Thyroid gland (tissue), 4 donors: ENCODE measurements around the gene PLEKHO2. TPM values are rescaled to one million over a fixed set of nuclear protein-coding genes. Genes with fewer than 3 reads are reported as not detected.
"Not testable (repeated sequence)": the region's sequence is repeated elsewhere in the genome, so short reads cannot be mapped to it uniquely, and the experiment has no call there.

ENCODE experiments used
- DNase-seq, 2 donors: peaks; one replicate each; pipeline ENCODE4 v3.0.0-alpha.2; 2019
- H3K27ac ChIP-seq, 3 donors: fragments of 200-600 bp; sonication (generic); 1 replicate in 2 of 3; 2 replicates in 1 of 3; pipeline ENCODE4 v1.5.1; 2016 to 2019; ENCODE audit warnings: mild to moderate bottlenecking in 1 of 3, moderate library complexity in 1 of 3
- H3K27me3 ChIP-seq: fragments of 200-600 bp; sonication (generic); one replicate; pipeline ENCODE4 v1.5.1; 2019
- H3K36me3 ChIP-seq, 2 donors: fragments of 200-600 bp; sonication (generic); one replicate each; pipeline ENCODE4 v1.5.1; 2016 to 2019
- H3K4me1 ChIP-seq, 2 donors: fragments of 200-600 bp; sonication (generic); one replicate each; pipeline ENCODE4 v1.5.1; 2017 to 2019
- H3K4me3 ChIP-seq, 3 donors: fragments of 200-600 bp; sonication (generic); replicated peaks in 1 of 3; 1 replicate in 2 of 3; 2 replicates in 1 of 3; pipeline ENCODE4 v1.5.1; 2016; ENCODE audit warnings: mild to moderate bottlenecking in 1 of 3
- H3K9me3 ChIP-seq: fragments of 200-600 bp; sonication (generic); one replicate; pipeline ENCODE4 v1.5.1; 2017
- POLR2A ChIP-seq, 2 donors: fragments of 450-650 bp; IDR thresholded peaks; one replicate each; pipeline ENCODE4 v1.6.1; 2017; ENCODE audit warnings: antibody characterized with exemption in 2 of 2, mild to moderate bottlenecking in 2 of 2, moderate library complexity in 1 of 2
- WGBS, 2 donors: methylation state at CpG; one replicate each; pipeline ENCODE4 v1.1.5; 2017; 5-methylcytosine and 5-hydroxymethylcytosine counted together
- intact Hi-C: fragments of 100-400 bp; cut with DNase I; formaldehyde crosslinking; loops from one replicate; pipeline ENCODE4 v1.15.1; 2023
- total RNA-seq, 4 donors: library from RNA; depleted of rRNA; stranded (reverse); fragments of >200 nt; gene quantifications; one replicate each; pipeline ENCODE4 v1.2.3, GENCODE V29; 2016
- TF ChIP-seq, protein P1 (sequence below), 6 experiments: fragments of 200-600 bp in 3 of 6; fragments of 450-650 bp in 3 of 6; sonication (generic) in 3 of 6; IDR thresholded peaks; one replicate each; pipeline ENCODE4 v1.5.1; 2016 to 2019; ENCODE audit warnings: antibody characterized with exemption in 6 of 6, mild to moderate bottlenecking in 2 of 6, inconsistent platforms in 1 of 6, moderate library complexity in 1 of 6

PLEKHO2 gene
- total RNA-seq, 4 donors from 2014 or later: 31.3 to 53.6 (median 46.1) TPM

DNA sequence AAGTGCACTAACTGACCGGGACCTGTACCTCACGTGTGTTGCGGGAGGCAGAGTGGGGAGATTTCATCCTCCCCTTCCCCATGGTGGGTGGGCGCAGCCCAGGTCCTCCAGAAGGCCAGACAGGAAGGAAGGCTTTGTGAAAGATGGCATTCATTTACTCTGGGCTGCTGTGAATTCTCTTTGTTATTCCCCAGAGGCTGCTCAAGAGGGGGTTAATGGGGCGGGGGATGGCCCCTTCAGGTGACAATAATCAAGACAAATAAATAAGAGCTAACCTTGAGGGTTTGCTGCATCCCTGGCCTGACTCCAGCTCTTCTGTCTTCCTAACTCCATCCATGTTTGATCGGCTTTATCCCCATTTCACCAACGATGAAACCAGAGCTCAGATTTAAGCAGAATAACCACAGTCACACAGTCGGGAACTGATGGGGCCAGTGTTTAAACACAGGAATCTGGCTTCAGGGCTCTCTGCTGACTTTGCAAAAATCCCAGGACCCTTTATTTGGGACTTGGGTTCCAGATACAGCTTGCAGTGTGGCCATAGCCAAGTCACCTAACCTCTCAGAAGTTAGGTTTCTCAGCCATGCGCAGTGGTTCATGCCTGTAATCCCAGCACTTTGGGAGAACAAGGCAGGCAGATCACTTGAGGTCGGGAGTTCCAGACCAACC is 32.8 kb upstream of the PLEKHO2 start:
- Histone ChIP-seq H3K4me3 (no peak overlapping the region), H3K27me3 (no peaks in the 10 kb centered on the region), H3K27ac (no peak overlapping the region), H3K9me3 (no peaks in the 10 kb centered on the region), H3K4me1 (no peaks in the 10 kb centered on the region), H3K36me3 (no peaks in the 10 kb centered on the region)
- DNase-seq: no peak
- intact Hi-C loops: loop anchor here (5.0 kb wide), 1 partner anchor 122 kb away; no protein-coding TSS in a partner anchor
- TF ChIP-seq, protein P1, sequence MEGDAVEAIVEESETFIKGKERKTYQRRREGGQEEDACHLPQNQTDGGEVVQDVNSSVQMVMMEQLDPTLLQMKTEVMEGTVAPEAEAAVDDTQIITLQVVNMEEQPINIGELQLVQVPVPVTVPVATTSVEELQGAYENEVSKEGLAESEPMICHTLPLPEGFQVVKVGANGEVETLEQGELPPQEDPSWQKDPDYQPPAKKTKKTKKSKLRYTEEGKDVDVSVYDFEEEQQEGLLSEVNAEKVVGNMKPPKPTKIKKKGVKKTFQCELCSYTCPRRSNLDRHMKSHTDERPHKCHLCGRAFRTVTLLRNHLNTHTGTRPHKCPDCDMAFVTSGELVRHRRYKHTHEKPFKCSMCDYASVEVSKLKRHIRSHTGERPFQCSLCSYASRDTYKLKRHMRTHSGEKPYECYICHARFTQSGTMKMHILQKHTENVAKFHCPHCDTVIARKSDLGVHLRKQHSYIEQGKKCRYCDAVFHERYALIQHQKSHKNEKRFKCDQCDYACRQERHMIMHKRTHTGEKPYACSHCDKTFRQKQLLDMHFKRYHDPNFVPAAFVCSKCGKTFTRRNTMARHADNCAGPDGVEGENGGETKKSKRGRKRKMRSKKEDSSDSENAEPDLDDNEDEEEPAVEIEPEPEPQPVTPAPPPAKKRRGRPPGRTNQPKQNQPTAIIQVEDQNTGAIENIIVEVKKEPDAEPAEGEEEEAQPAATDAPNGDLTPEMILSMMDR (IDR thresholded peaks at IDR 0.05): no peak
- TF ChIP-seq POLR2A (IDR thresholded peaks at IDR 0.05): no peak
- 71 to 74% methylated on average over 10 of the region's 10 CpGs for WGBS, 2 donors

DNA sequence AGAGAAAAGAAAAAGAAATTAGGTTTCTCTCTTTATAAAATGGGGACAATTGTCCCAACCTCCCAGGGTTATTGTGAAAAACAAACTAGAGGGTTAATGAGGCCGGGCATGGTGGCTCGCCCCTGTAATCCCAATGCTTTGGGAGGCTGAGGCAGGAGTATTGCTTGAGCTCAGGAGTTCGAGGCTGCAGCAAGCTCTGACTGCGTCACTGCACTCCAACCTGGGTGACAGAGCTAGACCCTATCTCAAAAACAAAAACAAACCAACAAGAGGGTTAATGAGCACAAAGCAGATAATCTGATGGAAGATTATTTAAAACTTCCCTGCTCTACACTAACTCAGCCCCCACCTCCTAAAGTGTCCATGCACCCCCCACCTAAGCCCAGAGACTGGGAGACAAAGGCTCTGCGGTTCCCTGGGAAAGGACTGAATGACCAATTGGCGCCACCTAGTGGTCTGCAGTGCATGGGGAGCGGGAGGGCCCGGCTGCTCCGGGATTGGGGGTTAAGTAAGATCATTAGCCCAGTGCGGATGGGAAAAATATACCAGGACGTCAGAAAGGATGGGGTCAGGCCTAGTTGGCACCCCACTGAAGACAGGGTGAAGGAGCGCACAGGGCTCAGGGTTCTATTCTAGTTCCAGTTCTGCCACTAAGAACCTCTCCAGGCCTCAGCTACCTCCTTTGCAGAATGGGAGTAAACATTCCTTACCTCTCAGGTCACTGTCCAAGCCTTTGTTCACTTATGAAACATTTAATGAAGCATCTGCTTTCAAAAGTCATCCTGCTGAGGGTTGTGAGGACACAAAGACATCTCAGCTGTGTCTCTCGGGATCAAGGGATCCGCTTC is 31.8 kb upstream of the PLEKHO2 start:
- TF ChIP-seq POLR2A (IDR thresholded peaks at IDR 0.05): no peak
- TF ChIP-seq, protein P1 (IDR thresholded peaks at IDR 0.05): peak; percentile 66 to 94 (median 90)
- H3K4me1 ChIP-seq: no peaks in the 10 kb centered on the region
- intact Hi-C loops: loop anchor here (2.0 to 5.0 kb wide), 2 partner anchors 79 to 123 kb away; no protein-coding TSS in a partner anchor
- no peak overlapping the region for H3K4me3 ChIP-seq
- no peaks in the 10 kb centered on the region for H3K27me3 ChIP-seq
- no peaks in the 10 kb centered on the region for H3K9me3 ChIP-seq
- peak; percentile 77 to 85 for DNase-seq
- no peaks in the 10 kb centered on the region for H3K36me3 ChIP-seq
- no peak overlapping the region for H3K27ac ChIP-seq
- WGBS, 2 donors: 30 to 31% methylated on average over 13 to 14 of the region's 14 CpGs

DNA sequence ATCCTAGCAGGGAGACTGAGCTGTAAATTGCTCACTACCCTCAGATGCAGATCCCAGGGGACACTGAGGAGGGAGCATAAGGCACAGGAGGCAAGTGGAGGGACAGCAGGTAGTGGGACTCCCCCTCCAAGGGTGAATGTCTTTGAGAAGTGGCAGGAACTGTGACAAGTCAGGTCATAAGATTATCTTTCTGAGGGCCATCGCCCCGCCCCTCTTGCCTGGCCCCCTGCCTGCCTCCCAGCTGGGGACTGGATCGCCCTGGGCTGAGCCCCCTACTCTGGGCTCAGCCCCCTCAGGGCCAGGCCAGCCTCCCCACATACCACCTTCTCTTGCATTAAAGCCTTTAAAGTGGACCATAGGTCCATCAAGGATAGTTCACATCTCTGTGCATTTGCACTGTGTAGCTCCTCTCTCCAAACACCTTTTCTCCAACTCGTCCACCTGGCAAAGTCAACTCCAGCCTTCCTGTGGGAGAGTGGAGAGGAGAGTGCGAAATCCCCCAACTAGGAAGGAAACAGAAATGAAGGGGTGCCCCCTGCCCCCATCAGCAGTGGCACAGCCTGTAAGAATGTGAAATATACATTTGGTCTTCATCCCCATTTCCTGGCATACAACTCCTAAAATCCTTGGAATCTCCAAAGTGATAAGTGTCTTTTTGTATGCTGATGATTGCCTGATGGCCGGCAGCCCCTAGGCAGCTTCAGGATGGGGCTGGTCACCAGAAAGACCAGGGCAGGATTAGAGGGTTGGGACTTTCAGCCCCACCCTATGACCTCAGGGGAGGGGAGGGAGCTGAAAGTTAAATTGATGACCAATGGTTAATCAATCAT is 31.0 kb upstream of the PLEKHO2 start:
- Histone ChIP-seq H3K9me3 (no peaks in the 10 kb centered on the region), H3K4me1 (no peaks in the 10 kb centered on the region), H3K27ac (no peak overlapping the region), H3K36me3 (no peaks in the 10 kb centered on the region), H3K27me3 (no peaks in the 10 kb centered on the region), H3K4me3 (no peak overlapping the region)
- TF ChIP-seq POLR2A (IDR thresholded peaks at IDR 0.05): no peak
- TF ChIP-seq, protein P1 (IDR thresholded peaks at IDR 0.05): no peak
- DNase-seq: no peak
- intact Hi-C loops: loop anchor here (2.0 kb wide), 1 partner anchor 80 kb away; no protein-coding TSS in a partner anchor
- WGBS, 2 donors: 70 to 81% methylated on average over 5 to 6 of the region's 6 CpGs

DNA sequence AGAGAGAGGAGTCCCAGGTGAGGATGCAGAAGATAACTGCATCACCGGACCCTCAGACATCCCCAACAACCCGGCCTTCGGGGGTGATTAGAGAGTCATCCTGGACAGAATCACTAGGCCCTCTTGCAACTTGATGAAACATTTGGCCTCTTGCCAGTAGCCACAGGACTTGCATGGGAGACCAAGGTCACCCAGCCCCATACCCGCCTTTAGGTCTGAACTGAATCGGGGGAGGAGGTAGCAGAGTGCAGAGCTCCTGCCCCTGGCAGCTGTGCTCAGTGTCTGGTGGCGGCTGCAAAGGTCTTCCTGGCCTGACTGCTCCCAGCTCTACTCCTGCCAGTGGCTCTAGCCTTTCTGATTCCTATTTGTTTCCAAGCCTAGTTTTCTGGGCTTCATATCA is 28.6 kb upstream of the PLEKHO2 start:
- TF ChIP-seq POLR2A (IDR thresholded peaks at IDR 0.05): no peak
- TF ChIP-seq, protein P1 (IDR thresholded peaks at IDR 0.05): no peak
- Histone ChIP-seq H3K27me3 (no peaks in the 10 kb centered on the region), H3K4me1 (no peaks in the 10 kb centered on the region), H3K4me3 (no peak overlapping the region), H3K27ac (no peak overlapping the region), H3K36me3 (no peaks in the 10 kb centered on the region), H3K9me3 (no peaks in the 10 kb centered on the region)
- DNase-seq: no peak
- intact Hi-C loops: no loop called here
- WGBS, 2 donors: 83 to 88% methylated on average over 6 of the region's 6 CpGs

DNA sequence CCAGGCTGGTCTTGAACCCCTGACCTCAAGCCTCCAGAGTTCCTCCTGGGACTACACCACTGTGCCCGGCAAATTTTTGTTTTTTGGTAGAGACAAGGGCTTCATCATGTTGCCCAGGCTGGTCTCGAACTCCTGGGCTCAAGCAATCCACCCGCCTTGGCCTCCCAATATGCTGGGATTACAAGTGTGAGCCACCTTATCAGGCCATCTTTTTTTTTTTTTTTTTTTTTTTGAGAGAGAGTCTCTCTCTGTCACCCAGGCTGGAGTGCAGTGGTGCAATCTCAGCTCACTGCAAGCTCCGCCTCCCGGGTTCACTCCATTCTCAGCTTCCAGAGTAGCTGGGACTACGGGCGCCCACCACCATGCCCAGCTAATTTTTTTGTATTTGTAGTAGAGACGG is 27.4 kb upstream of the PLEKHO2 start:
- DNase-seq, H3K9me3 ChIP-seq, H3K36me3 ChIP-seq, H3K4me1 ChIP-seq, H3K27me3 ChIP-seq, intact Hi-C loops, H3K27ac ChIP-seq, H3K4me3 ChIP-seq: not testable (repeated sequence)
- WGBS, 2 donors: 94 to 97% methylated on average over 8 of the region's 8 CpGs

DNA sequence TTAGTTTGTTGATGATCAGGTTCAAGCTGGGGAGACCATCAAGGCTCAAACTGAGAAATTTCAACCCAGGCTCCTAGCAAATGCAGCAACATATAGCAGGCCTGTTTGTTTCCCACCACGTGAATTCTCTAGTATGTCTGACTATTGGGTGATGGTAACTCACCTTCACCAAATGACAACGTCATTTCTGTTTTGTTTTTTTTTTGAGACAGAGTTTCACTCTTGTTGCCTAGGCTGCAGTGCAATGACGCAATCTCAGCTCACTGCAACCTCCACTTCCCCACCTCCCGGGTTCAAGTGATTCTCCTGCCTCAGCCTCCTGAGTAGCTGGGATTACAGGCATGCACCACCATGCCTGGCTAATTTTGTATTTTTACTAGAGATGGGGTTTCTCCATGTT is 26.8 kb upstream of the PLEKHO2 start:
- H3K36me3 ChIP-seq, H3K4me3 ChIP-seq, H3K9me3 ChIP-seq, intact Hi-C loops, H3K4me1 ChIP-seq, DNase-seq, H3K27me3 ChIP-seq, H3K27ac ChIP-seq: not testable (repeated sequence)
- WGBS, 2 donors: 75 to 77% methylated on average over 4 of the region's 4 CpGs
